H1 (cell line): Measurements from ENCODE around the gene DARS2. TPM values are rescaled to one million over a fixed set of nuclear protein-coding genes. Genes with fewer than 3 reads are reported as not detected.

ENCODE experiments used
- CTCF ChIA-PET: fragments of 300-600 bp; sonication (Branson Sonifier 250); formaldehyde crosslinking; loops from one replicate; lab custom pipeline; 2021; ENCODE audit not compliant: partially characterized antibody; lab: Charles Lee
- POLR2A ChIA-PET: fragments of 300-600 bp; sonication (Branson Sonifier 250); formaldehyde crosslinking; loops from one replicate; lab custom pipeline; 2021; ENCODE audit warnings: inconsistent platforms; ENCODE audit not compliant: partially characterized antibody; lab: Charles Lee
- DNase-seq, 2 experiments: peaks; one replicate each; pipeline versions ENCODE4 v3.0.0 to v3.0.0-alpha.2; 2010 to 2022; ENCODE audit warnings: low spot score in 2 of 2, low read depth in 1 of 2, mixed read lengths in 1 of 2
- FAIRE-seq: peaks from 2 replicates; lab custom pipeline; 2011; peaks lifted over from hg19 to GRCh38; lab: Jason Lieb, UNC
- H2AFZ ChIP-seq: 2 replicates; pipeline ENCODE4 v1.8.1; 2012; ENCODE audit warnings: low read length, inconsistent platforms
- H2AK5ac ChIP-seq: 2 replicates; pipeline ENCODE4 v1.6.1; 2013; ENCODE audit warnings: low read depth, low read length
- H2BK120ac ChIP-seq: replicated peaks from 2 replicates; pipeline ENCODE3; 2013; ENCODE audit warnings: low read depth, low read length, inconsistent platforms
- H2BK12ac ChIP-seq: 2 replicates; pipeline ENCODE4 v1.6.1; 2013; ENCODE audit warnings: low read depth, low read length
- H2BK15ac ChIP-seq: 2 replicates; pipeline ENCODE4 v1.6.1; 2013; ENCODE audit warnings: low read length
- H2BK20ac ChIP-seq: 2 replicates; pipeline ENCODE4 v1.6.1; 2013; ENCODE audit warnings: low read length
- H2BK5ac ChIP-seq: 2 replicates; pipeline ENCODE4 v1.6.1; 2013; ENCODE audit warnings: low read depth, low read length
- H3K14ac ChIP-seq: 2 replicates; pipeline ENCODE4 v1.6.1; 2013; ENCODE audit warnings: inconsistent platforms; ENCODE audit not compliant: insufficient read length
- H3K18ac ChIP-seq: 2 replicates; pipeline ENCODE4 v1.6.1; 2013; ENCODE audit warnings: low read length; ENCODE audit errors: extremely low read depth
- H3K23ac ChIP-seq: 2 replicates; pipeline ENCODE4 v1.6.1; 2013; ENCODE audit warnings: inconsistent platforms; ENCODE audit not compliant: insufficient read length
- H3K23me2 ChIP-seq: 2 replicates; pipeline ENCODE4 v1.6.1; 2013; ENCODE audit warnings: low read depth, low read length
- H3K27ac ChIP-seq: 2 replicates; pipeline ENCODE4 v1.6.1; 2011; ENCODE audit warnings: low read depth, low read length, inconsistent platforms
- H3K27me3 ChIP-seq, 4 experiments: replicated peaks in 1 of 4; 1 replicate in 1 of 4; 2 replicates in 3 of 4; pipeline versions ENCODE4 v1.6.1 to v1.8.1; 2011 to 2013; ENCODE audit warnings: low read length in 3 of 4, mild to moderate bottlenecking in 3 of 4, inconsistent platforms in 2 of 4, mixed read lengths in 2 of 4, moderate library complexity in 1 of 4; ENCODE audit not compliant: control insufficient read depth in 3 of 4, insufficient read depth in 3 of 4; ENCODE audit errors: extremely low read depth in 1 of 4
- H3K36me3 ChIP-seq, 4 experiments: 2 replicates each; pipeline versions ENCODE4 v1.6.1 to v1.8.1; 2011 to 2013; ENCODE audit warnings: mild to moderate bottlenecking in 4 of 4, low read length in 3 of 4, moderate library complexity in 2 of 4, control low read depth in 1 of 4, inconsistent platforms in 1 of 4; ENCODE audit not compliant: insufficient read depth in 4 of 4, control insufficient read depth in 2 of 4
- H3K4ac ChIP-seq: replicated peaks from 2 replicates; pipeline ENCODE3; 2013; ENCODE audit warnings: low read length, low read depth, mixed read lengths, inconsistent platforms; ENCODE audit not compliant: insufficient read length
- H3K4me1 ChIP-seq, 4 experiments: replicated peaks in 1 of 4; 1 replicate in 1 of 4; 2 replicates in 3 of 4; pipeline versions ENCODE4 v1.6.1 to v1.8.1; 2011 to 2013; ENCODE audit warnings: low read length in 3 of 4, inconsistent platforms in 2 of 4, mixed read lengths in 1 of 4; ENCODE audit not compliant: insufficient read depth in 4 of 4, control insufficient read depth in 3 of 4
- H3K4me2 ChIP-seq, 2 experiments: 2 replicates each; pipeline versions ENCODE4 v1.6.1 to v1.8.1; 2011 to 2013; ENCODE audit warnings: low read depth in 2 of 2, low read length in 2 of 2, control low read depth in 1 of 2, inconsistent platforms in 1 of 2, mild to moderate bottlenecking in 1 of 2; ENCODE audit not compliant: insufficient read depth in 1 of 2
- H3K4me3 ChIP-seq, 4 experiments: fragments of 200-600, 300-600 bp in 1 of 4; sonication (generic), shearing (Covaris generic), sonication (Bioruptor Twin) in 1 of 4; 2 replicates each; pipeline versions ENCODE4 v1.5.1 to v1.8.1; 2011 to 2016; ENCODE audit warnings: low read length in 4 of 4, low read depth in 3 of 4, control low read depth in 2 of 4, inconsistent platforms in 2 of 4, mild to moderate bottlenecking in 2 of 4, mixed read lengths in 1 of 4, moderate library complexity in 1 of 4; ENCODE audit not compliant: insufficient read depth in 2 of 4; ENCODE audit errors: extremely low read depth in 1 of 4
- H3K56ac ChIP-seq: replicated peaks from 2 replicates; pipeline ENCODE3; 2013; ENCODE audit warnings: low read depth, mild to moderate bottlenecking, mixed read lengths, low read length, inconsistent platforms; ENCODE audit not compliant: insufficient read length
- H3K79me1 ChIP-seq: 2 replicates; pipeline ENCODE4 v1.6.1; 2013; ENCODE audit warnings: low read depth, low read length, control low read depth
- H3K79me2 ChIP-seq, 2 experiments: 2 replicates each; pipeline versions ENCODE4 v1.6.1 to v1.8.1; 2012 to 2013; ENCODE audit warnings: low read length in 2 of 2, mild to moderate bottlenecking in 2 of 2, inconsistent platforms in 1 of 2; ENCODE audit not compliant: insufficient read depth in 2 of 2, control insufficient read depth in 1 of 2
- H3K9ac ChIP-seq, 4 experiments: replicated peaks in 1 of 4; 1 replicate in 1 of 4; 2 replicates in 3 of 4; pipeline versions ENCODE4 v1.6.1 to v1.8.1; 2011 to 2013; ENCODE audit warnings: low read depth in 3 of 4, low read length in 3 of 4, control low read depth in 2 of 4, mild to moderate bottlenecking in 2 of 4, moderate library complexity in 2 of 4, inconsistent platforms in 1 of 4; ENCODE audit errors: extremely low read depth in 1 of 4
- H3K9me3 ChIP-seq, 2 experiments: 2 replicates each; pipeline versions ENCODE4 v1.6.1 to v1.8.1; 2012 to 2013; ENCODE audit warnings: mild to moderate bottlenecking in 2 of 2, moderate library complexity in 2 of 2, control low read depth in 1 of 2, inconsistent platforms in 1 of 2, low read depth in 1 of 2, low read length in 1 of 2, mixed read lengths in 1 of 2; ENCODE audit not compliant: insufficient read depth in 2 of 2
- H4K20me1 ChIP-seq, 2 experiments: replicated peaks in 1 of 2; 2 replicates each; pipeline versions ENCODE3 to v1.8.1; 2011 to 2013; ENCODE audit warnings: inconsistent platforms in 2 of 2, low read length in 2 of 2, mild to moderate bottlenecking in 1 of 2; ENCODE audit not compliant: insufficient read depth in 2 of 2, control insufficient read depth in 1 of 2
- H4K5ac ChIP-seq: 2 replicates; pipeline ENCODE4 v1.6.1; 2013; ENCODE audit warnings: low read length, low read depth, mixed read lengths, inconsistent platforms; ENCODE audit not compliant: insufficient read length
- H4K8ac ChIP-seq: 2 replicates; pipeline ENCODE4 v1.8.0; 2013; ENCODE audit warnings: mild to moderate bottlenecking, moderate library complexity, low read length, inconsistent platforms; ENCODE audit not compliant: insufficient read depth; ENCODE audit errors: extremely low read depth
- H4K91ac ChIP-seq: replicated peaks from 2 replicates; pipeline ENCODE3; 2013; ENCODE audit warnings: low read length, mixed read lengths, inconsistent platforms; ENCODE audit not compliant: insufficient read length
- CHD1 ChIP-seq: IDR thresholded peaks from 2 replicates; pipeline ENCODE4 v1.6.1; 2012; ENCODE audit warnings: low read depth, low read length, improper control_type of control experiment
- EZH2 ChIP-seq: fragments of 200-600 bp; sonication (generic); IDR thresholded peaks from 2 replicates; pipeline ENCODE4 v1.7.1; 2012; ENCODE audit warnings: low read depth, mild to moderate bottlenecking, moderate library complexity, low read length, inconsistent platforms; ENCODE audit not compliant: severe bottlenecking
- HDAC2 ChIP-seq, 2 experiments: fragments of 300-600 bp in 1 of 2; sonication (generic) in 1 of 2; IDR thresholded peaks; 2 replicates each; pipeline ENCODE4 v1.6.1; 2011 to 2012; ENCODE audit warnings: low read depth in 2 of 2, low read length in 2 of 2, mild to moderate bottlenecking in 2 of 2, moderate library complexity in 2 of 2, borderline replicate concordance in 1 of 2, inconsistent platforms in 1 of 2
- JUN ChIP-seq: IDR thresholded peaks from 2 replicates; pipeline ENCODE4 v1.6.1; 2011; ENCODE audit warnings: low read depth, mild to moderate bottlenecking, improper control_type of control experiment, low read length
- RAD21 ChIP-seq, 2 experiments: IDR thresholded peaks in 1 of 2; conservative IDR thresholded peaks in 1 of 2; 2 replicates each; pipeline ENCODE4 v1.6.1; 2011; ENCODE audit warnings: low read depth in 2 of 2, low read length in 2 of 2, improper control_type of control experiment in 1 of 2, inconsistent platforms in 1 of 2, mild to moderate bottlenecking in 1 of 2, moderate library complexity in 1 of 2
- RXRA ChIP-seq: IDR thresholded peaks from 2 replicates; pipeline ENCODE4 v1.6.1; 2011; ENCODE audit warnings: low read depth, mild to moderate bottlenecking, low read length, moderate library complexity; ENCODE audit not compliant: insufficient read depth
- TAF7 ChIP-seq: optimal IDR thresholded peaks from 2 replicates; pipeline ENCODE3; 2011; ENCODE audit warnings: low read depth, mild to moderate bottlenecking, inconsistent platforms, low read length, moderate library complexity, borderline replicate concordance
- YY1 ChIP-seq: IDR thresholded peaks from 2 replicates; pipeline ENCODE4 v1.6.1; 2011; ENCODE audit warnings: low read depth, mild to moderate bottlenecking, low read length
- WGBS, 2 experiments: shearing (Covaris generic) in 1 of 2; methylation state at CpG; one replicate each; pipeline versions ENCODE4 v1.1.6 to v1.1.7; 2013 to 2015; ENCODE audit warnings: low lambda C conversion rate in 2 of 2, mixed read lengths in 2 of 2, inconsistent platforms in 1 of 2, low coverage in 1 of 2, missing lambda C conversion rate in 1 of 2; ENCODE audit not compliant: insufficient replicate concordance in 2 of 2, insufficient coverage in 1 of 2, insufficient read length in 1 of 2; ENCODE audit errors: extremely low coverage in 1 of 2, missing lambda C conversion rate in 1 of 2; 5-methylcytosine and 5-hydroxymethylcytosine counted together
- polyA plus RNA-seq, 7 experiments: library from polyadenylated mRNA; depleted of rRNA in 3 of 7; stranded (reverse) in 5 of 7; unstranded in 2 of 7; fragments of >200 nt in 5 of 7; fragments of 200-250 nt in 2 of 7; gene quantifications; 1 replicate in 5 of 7; 2 replicates in 1 of 7; 4 replicates in 1 of 7; pipeline versions ENCODE4 v1.2.1 to v1.2.3, GENCODE V29; 2011 to 2013; ENCODE audit warnings: missing spikeins in 2 of 7, mixed read lengths in 2 of 7
- total RNA-seq: library from RNA; stranded (reverse); fragmentation: NEBNext Ultra II Directional; extraction: Animal tissue kit (Norgen Biotek cat#: 25700); gene quantifications from 2 replicates; pipeline ENCODE4 v1.2.1, GENCODE V29; 2021

DARS2 gene
- total and polyA plus RNA-seq, 2 of the 8 experiments (the other 6 are each of a cell fraction or from before 2014, with no cell fraction given) = 21.0 to 35.2 TPM

DNA sequence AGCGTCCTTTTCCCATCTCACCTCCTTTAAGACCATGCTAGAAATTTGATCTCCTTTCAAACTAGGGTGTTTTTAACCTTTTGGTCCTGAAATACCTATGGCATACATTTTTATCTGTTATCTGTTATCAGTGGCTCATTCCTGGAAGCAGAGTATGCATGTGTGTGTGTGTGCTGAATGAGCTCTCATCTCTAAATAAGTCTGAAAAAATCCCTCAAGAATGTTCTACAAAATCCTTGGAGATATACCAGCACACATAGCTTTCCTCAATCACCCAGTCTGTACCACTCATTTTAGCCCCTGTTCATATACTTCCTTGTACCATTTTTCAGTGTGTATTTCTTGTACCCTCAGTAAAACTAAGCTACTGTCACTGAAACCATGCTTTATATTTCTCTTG is 6.0 kb upstream of the DARS2 start:
- FAIRE-seq (no peak), DNase-seq (no peak)
- Histone ChIP-seq H2BK120ac (no peak overlapping the region), H3K4me3 (no peak overlapping the region), H4K91ac (no peak overlapping the region), H3K36me3 (no peaks in the 10 kb centered on the region; a peak in 1 of 8 replicates), H2BK20ac (no peak overlapping the region), H3K18ac (no peak overlapping the region), H3K79me1 (no peaks in the 10 kb centered on the region; the same call in 1 of the 2 replicates), H3K27ac (no peak overlapping the region), H4K20me1 (no peaks in the 10 kb centered on the region), H3K27me3 (no peaks in the 10 kb centered on the region), H3K4me2 (no peak overlapping the region), H3K9me3 (no peaks in the 10 kb centered on the region), H3K4ac (no peak overlapping the region), H3K23me2 (peaks cover 2% of the 10 kb centered on the region), H4K8ac (no peak overlapping the region), H2BK12ac (no peak overlapping the region), H3K23ac (no peak overlapping the region), H2BK5ac (no peak overlapping the region), H3K4me1 (no peaks in the 10 kb centered on the region; a peak in 3 of 7 replicates), H3K14ac (no peak overlapping the region), H4K5ac (no peak overlapping the region), H2AFZ (no peak overlapping the region), H3K79me2 (peaks cover 7 to 73% of the 10 kb centered on the region in 2 experiments), H2BK15ac (no peak overlapping the region), H3K9ac (no peak overlapping the region), H2AK5ac (no peak overlapping the region), H3K56ac (no peak overlapping the region)
- WGBS, 2 experiments = 92% methylated on average over 1 of the region's 1 CpG; no CpG with 5 or more reads in 1 of the 2 experiments
- TF ChIP-seq RAD21 (IDR thresholded peaks at IDR 0.05 in 1 of 2, conservative IDR thresholded peaks at IDR 0.05 in 1 of 2; ENCODE audit: low read depth in 2 of 2, low read length in 2 of 2) (no peak), RXRA (no peak), TAF7 (no peak), YY1 (no peak), CHD1 (no peak), EZH2 (no peak), JUN (no peak), HDAC2 (IDR thresholded peaks at IDR 0.05; ENCODE audit: borderline replicate concordance in 1 of 2, low read depth in 2 of 2, low read length in 2 of 2) (no peak)
- ChIA-PET POLR2A (interaction anchor here (0.6 to 5.2 kb wide), 4 partner anchors 17 to 389 kb away, joined by 3 to 37 read pairs (median 4); partner anchors contain the start of genes GAS5 and ZBTB37), CTCF (interaction anchor here (0.6 to 1.2 kb wide), 2 partner anchors 237 to 388 kb away, joined by 3 to 4 read pairs; no protein-coding TSS in a partner anchor)
